ENCODE results near the gene TEAD1.

GRCh38 chr11:12949453-12949852 lies 275.2 kb downstream of the TEAD1 start:
- no peak for TF ChIP-seq CTCF (conservative IDR thresholded peaks at IDR 0.05)
- TF ChIP-seq ZFX (IDR thresholded peaks at IDR 0.05): no peak
